GM20000 (cell line): Measurements from ENCODE around the gene MYL6B.

Source experiments
- DNase-seq: peaks from one replicate; pipeline ENCODE4 v3.0.0; 2012; ENCODE audit warnings: low spot score
- CTCF ChIP-seq: IDR thresholded peaks from 2 replicates; pipeline ENCODE4 v1.5.1; 2012; ENCODE audit warnings: mild to moderate bottlenecking, control low read depth; ENCODE audit errors: extremely low read depth, missing control alignments

Gene MYL6B

GRCh38 chr12:56161690-56162351 is 9.4 kb downstream of the MYL6B start:
- no peak for DNase-seq
- no peak for TF ChIP-seq CTCF

GRCh38 chr12:56162468-56163290 is 10.3 kb downstream of the MYL6B start:
- DNase-seq: no peak
- TF ChIP-seq CTCF: no peak

GRCh38 chr12:56163533-56164344 is 11.4 kb downstream of the MYL6B start:
- DNase-seq: no peak
- no peak for TF ChIP-seq CTCF

- no peak for TF ChIP-seq CTCF
- no peak for DNase-seq
Observed at GRCh38 chr12:56164345-56164729, 11.9 kb downstream of the MYL6B start.

GRCh38 chr12:56165369-56165768 is 13.0 kb downstream of the MYL6B start:
- no peak for DNase-seq
- no peak for TF ChIP-seq CTCF

- no peak for DNase-seq
Observed at GRCh38 chr12:56169229-56169759, 16.9 kb downstream of the MYL6B start.

More at GRCh38 chr12:56169229-56169759, 16.9 kb downstream of the MYL6B start:
- no peak for TF ChIP-seq CTCF
